GM19193 (cell line): ENCODE measurements around the gene NR1H2.
A peak's percentile ranks its signal among the peaks of the same experiment; 100 is the strongest.

Source experiments
- POLR2A ChIP-seq: IDR thresholded peaks from 4 replicates; pipeline ENCODE4 v1.6.1; 2011; ENCODE audit not compliant: insufficient read depth, insufficient read length; ENCODE audit errors: extremely low read depth

Gene NR1H2

DNA sequence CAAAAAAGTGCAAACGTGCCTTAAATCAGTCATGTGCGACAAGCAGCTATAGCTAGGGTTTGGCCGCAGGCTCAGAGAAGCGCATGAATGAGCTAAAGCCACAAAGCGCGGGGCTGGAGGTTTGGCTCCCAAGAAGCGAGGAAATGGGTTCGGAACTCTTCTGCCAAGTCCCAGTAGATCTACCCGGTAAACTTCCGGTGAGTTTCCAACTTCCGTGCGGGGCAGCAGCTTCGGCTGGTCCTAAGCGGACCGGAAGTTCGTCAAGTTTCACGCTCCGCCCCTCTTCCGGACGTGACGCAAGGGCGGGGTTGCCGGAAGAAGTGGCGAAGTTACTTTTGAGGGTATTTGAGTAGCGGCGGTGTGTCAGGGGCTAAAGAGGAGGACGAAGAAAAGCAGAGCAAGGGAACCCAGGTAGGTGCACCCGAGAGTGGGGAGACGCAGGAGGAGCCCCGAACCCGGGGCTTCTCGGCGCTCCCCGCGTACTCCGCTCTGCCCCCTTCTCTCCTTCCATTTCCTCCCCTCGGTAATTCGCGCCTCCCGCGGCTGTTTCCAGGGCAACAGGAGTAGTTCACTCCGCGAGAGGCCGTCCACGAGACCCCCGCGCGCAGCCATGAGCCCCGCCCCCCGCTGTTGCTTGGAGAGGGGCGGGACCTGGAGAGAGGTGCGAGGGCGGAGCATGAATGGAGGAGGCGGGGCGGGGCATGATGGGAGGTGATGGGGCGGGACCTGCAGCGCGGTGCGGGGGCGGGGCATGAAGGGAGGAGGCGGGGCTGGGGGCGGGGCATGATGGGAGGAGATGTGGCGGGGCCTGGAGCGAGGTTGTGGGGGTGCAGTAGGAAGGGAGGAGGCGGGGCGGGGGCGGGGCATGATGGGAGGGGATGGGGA lies at the start of gene NR1H2:
Gene NR1H2 (plus strand): TSS at position 292 of the 885 bp plus-strand sequence. CDS start 1,149 bp downstream, outside the sequence.
- peak; percentile 72 for TF ChIP-seq POLR2A

- no peak for TF ChIP-seq POLR2A
Measured at GRCh38 chr19:50327013-50327412, 49.2 kb upstream of the NR1H2 start.

- TF ChIP-seq POLR2A: no peak
Measured at GRCh38 chr19:50327461-50328223, 48.6 kb upstream of the NR1H2 start.

DNA sequence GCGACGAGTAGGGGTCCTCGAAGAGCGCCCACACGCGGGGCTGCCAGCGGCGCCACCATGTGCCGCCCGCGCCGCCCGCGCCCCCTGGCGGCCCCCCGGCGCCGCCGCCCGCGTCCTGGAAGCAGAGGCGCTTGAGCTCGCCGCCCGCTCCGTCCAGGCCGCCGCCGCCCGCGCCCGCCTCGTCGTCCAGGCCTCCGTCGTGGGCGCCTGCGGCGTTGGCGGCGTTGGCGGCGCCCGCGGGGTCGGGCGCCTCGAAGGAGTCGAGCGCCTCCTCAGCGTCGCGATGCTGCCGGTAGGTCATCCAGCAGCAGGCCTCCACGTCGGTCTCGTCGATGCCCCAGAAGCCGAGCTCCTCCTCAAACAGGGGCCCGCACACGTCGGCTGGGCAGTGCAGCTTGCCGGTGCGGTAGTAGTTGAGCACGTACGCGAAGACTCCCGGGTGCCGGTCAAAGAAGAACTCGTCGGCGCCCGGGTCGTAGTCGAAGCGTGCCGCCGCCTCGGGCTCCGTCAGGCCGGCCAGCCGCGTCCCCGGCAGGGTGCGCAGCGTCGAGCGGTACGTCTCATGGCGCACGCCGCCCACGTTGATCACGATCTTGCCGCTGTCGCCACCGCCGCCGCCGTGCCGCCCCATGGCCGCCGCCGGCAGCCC lies 47.9 kb upstream of the NR1H2 start:
- peak; percentile 9 for TF ChIP-seq POLR2A

GRCh38 chr19:50328873-50329145 lies 47.4 kb upstream of the NR1H2 start:
- no peak for TF ChIP-seq POLR2A

- TF ChIP-seq POLR2A: peak; percentile 71
Measured at GRCh38 chr19:50329146-50329925, 46.9 kb upstream of the NR1H2 start, which contains the start of gene KCNC3. Gene KCNC3, minus strand, starts transcription at chr19:50329377. Its CDS starts 295 bp downstream, at chr19:50329082.

GRCh38 chr19:50330365-50331078 lies 45.7 kb upstream of the NR1H2 start:
- peak; percentile 49 for TF ChIP-seq POLR2A

DNA sequence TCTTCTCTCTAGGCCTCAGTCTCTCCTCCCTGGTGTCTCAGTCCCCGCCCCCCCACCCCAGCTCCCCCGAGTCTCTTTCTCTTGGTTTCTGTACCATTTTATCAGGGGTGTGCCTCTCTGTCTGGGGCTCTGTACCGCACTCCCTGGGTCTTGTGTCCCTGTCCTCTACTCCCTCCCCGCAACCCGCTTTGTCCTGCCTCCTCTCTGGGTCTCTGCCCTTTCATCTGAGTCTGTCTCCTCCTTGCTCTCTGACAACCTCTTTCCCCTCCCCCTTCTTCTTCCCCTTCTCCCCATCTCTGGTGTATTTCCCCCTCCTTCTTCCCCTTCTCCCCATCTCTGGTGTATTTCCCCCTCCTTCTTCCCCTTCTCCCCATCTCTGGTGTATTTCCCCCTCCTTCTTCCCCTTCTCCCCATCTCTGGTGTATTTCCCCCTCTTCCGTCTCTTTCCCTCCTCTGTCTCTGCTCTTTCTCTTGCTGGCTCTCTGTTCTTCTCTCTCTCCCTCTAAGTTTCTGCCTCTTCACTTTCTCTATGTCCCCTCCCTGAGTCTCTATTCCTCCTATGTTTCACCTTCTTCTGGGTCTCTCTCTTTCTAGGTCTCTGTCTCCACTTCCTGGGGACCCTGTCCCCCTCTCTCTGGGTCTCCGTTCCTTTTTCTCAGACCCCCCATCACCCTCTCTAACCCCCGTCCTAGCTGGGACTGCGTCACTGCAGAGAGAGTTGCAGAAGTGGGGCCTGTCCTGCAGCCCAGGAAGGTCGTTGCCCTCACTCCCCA lies 44.9 kb upstream of the NR1H2 start:
- no peak for TF ChIP-seq POLR2A

DNA sequence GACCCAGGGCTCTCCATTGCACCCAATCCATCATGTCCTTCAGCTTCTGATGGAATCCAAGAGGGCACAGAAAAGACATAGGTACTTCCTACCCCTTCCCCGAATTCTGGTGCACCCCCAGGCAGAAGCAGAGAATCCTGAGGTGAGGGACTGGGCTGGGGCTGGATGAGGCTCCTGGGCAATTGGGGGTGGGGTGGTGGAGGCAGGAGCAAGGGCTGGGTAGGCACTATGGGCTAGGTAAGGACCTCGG lies 44.3 kb upstream of the NR1H2 start:
- TF ChIP-seq POLR2A: no peak

GRCh38 chr19:50332244-50333038 lies 43.8 kb upstream of the NR1H2 start:
- peak; percentile 29 for TF ChIP-seq POLR2A

GRCh38 chr19:50333235-50333736 lies 43.0 kb upstream of the NR1H2 start:
- peak; percentile 36 for TF ChIP-seq POLR2A

DNA sequence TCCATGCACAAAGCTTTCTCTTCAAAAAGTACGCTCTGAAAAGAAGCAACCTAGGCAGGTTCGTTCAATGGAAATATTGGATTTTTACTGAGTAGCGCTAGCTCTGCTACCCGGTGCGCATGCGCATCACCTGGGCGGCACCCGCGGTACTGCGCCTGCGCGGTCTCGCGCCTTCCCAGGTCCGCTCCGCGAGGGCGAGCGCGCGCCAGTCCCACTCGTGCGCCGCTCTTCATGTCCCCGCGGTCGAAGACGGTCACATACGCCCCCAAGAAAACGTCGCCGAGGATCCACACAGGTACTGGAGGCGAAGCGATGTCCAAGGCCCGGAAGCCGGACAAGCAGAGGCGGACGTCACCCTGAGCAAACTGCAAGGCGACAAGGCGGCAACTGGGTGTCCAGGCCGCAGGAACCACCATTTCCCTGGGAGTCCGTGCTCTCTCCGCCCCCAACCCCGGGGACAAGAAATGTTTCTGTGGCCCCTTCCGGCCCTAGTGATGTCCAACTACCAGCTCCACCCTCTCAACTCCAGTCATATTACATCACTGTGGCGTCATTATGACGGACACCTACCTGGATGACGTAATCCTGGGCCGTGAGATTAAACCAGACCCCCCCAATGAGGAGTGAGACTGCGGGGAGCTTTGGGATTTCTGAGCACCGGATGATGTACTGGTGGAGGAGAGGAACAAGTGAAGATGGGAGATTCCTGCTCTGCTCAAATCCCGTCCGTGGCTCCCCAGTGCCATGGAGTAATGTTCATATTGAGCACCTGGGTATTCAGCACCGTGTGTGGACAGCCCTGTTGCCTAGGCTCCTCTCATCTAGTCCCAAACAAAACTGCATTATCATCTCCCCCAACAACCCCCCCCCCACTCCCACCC lies 42.3 kb upstream of the NR1H2 start:
- TF ChIP-seq POLR2A: peak; percentile 28
